Measurements from ENCODE around the gene SRRM5.
"Not testable (repeated sequence)": the region's sequence is repeated elsewhere in the genome, so short reads cannot be mapped to it uniquely, and the experiment has no call there.

Gene SRRM5

GRCh38 chr19:43634872-43635560 is 23.1 kb downstream of the SRRM5 start:
- TF ChIP-seq CTCF (IDR thresholded peaks at IDR 0.05) (no peak), ZFX (IDR thresholded peaks at IDR 0.05; ENCODE audit: borderline replicate concordance) (no peak)
- H3K27ac ChIP-seq: no peak overlapping the region

GRCh38 chr19:43635561-43635940 is 23.7 kb downstream of the SRRM5 start:
- H3K27ac ChIP-seq: not testable (repeated sequence)

- no peak for TF ChIP-seq CTCF (IDR thresholded peaks at IDR 0.05)
- TF ChIP-seq ZFX (IDR thresholded peaks at IDR 0.05; ENCODE audit: borderline replicate concordance): no peak
Measured at GRCh38 chr19:43636121-43636683, 24.3 kb downstream of the SRRM5 start.

GRCh38 chr19:43638214-43638994 is 26.5 kb downstream of the SRRM5 start:
- TF ChIP-seq ZFX (IDR thresholded peaks at IDR 0.05; ENCODE audit: borderline replicate concordance) (no peak), CTCF (IDR thresholded peaks at IDR 0.05) (no peak)
- no peak overlapping the region for H3K27ac ChIP-seq

More at GRCh38 chr19:43636121-43636683, 24.3 kb downstream of the SRRM5 start:
- no peak overlapping the region for H3K27ac ChIP-seq

- no peak overlapping the region for H3K27ac ChIP-seq
- TF ChIP-seq CTCF (IDR thresholded peaks at IDR 0.05) (no peak), ZFX (IDR thresholded peaks at IDR 0.05; ENCODE audit: borderline replicate concordance) (no peak)
Measured at GRCh38 chr19:43638995-43639518, 27.2 kb downstream of the SRRM5 start.

GRCh38 chr19:43639519-43640423 is 27.9 kb downstream of the SRRM5 start, which contains the start of gene CADM4:
Gene CADM4 (minus strand): TSS chr19:43639850. CDS start chr19:43639790, 60 bp downstream.
- H3K27ac ChIP-seq: no peak within 1 kb of the TSS
- TF ChIP-seq ZFX (IDR thresholded peaks at IDR 0.05; ENCODE audit: borderline replicate concordance): no peak

- no peak for TF ChIP-seq ZFX (IDR thresholded peaks at IDR 0.05; ENCODE audit: borderline replicate concordance)
- TF ChIP-seq CTCF (IDR thresholded peaks at IDR 0.05): no peak
- H3K27ac ChIP-seq: no peak overlapping the region
Measured at GRCh38 chr19:43640424-43640757, 28.5 kb downstream of the SRRM5 start.

All from 22Rv1 (cell line).